ENCODE measurements around the gene BLTP3B. TPM values are rescaled to one million over a fixed set of nuclear protein-coding genes. Genes with fewer than 3 reads are reported as not detected.
"Not testable (repeated sequence)": the region's sequence is repeated elsewhere in the genome, so short reads cannot be mapped to it uniquely, and the experiment has no call there.

Gene BLTP3B
- total RNA-seq (10 to 100 TPM; 14.0 to 22.4 (median 16.2) TPM), polyA plus RNA-seq (10 to 100 TPM in 1 of 2 donors, 1 to 10 TPM in 1; 3.7 to 18.7 TPM)
- long read RNA-seq, donor 1, full-length matches to known transcripts = 3 of 7 reads
- long read RNA-seq, donor 1, partial matches to known transcripts = 3 of 7 reads
- long read RNA-seq, donor 1, other reads (novel, unspliced or antisense) = 1 of 7 reads
- long read RNA-seq, donor 2, full-length matches to known transcripts = 10 of 52 reads
- long read RNA-seq, donor 2, partial matches to known transcripts = 33 of 52 reads
- long read RNA-seq, donor 2, other reads (novel, unspliced or antisense) = 9 of 52 reads
- long read RNA-seq, donor 3, full-length matches to known transcripts = 4 of 20 reads
- long read RNA-seq, donor 3, partial matches to known transcripts = 12 of 20 reads
- long read RNA-seq, donor 3, other reads (novel, unspliced or antisense) = 4 of 20 reads

- intact Hi-C loops (cut with DNase I) = loop anchor here in 8 of 10 donors (1.0 to 10.0 kb wide), 6 partner anchors 52 to 124 kb away; partner anchors contain the start of genes ACTR6 (in 5 of the 8), DEPDC4 (in 1 of the 8) and SCYL2 (in 1 of the 8)
These were observed at the start of gene BLTP3B for GRCh38 chr12:100142851-100143559. Gene BLTP3B (minus strand): TSS chr12:100142874. CDS start chr12:100142635, 239 bp downstream.

GRCh38 chr12:100189636-100190394, 47.1 kb upstream of the BLTP3B start:
- Histone ChIP-seq H3K9me3 (no peaks in the 10 kb centered on the region), H3K4me3 (no peak overlapping the region), H3K36me3 (no peaks in the 10 kb centered on the region), H3K27me3 (no peaks in the 10 kb centered on the region), H3K27ac (peak overlapping the region in 8 of 12 donors; percentile 6 to 52 (median 27)), H3K4me1 (peaks cover 0 to 19% (median 1%) of the 10 kb centered on the region in 12 donors)
- intact Hi-C loops (cut with DNase I) = loop anchor here in 2 of 10 donors (10.0 kb wide), 1 partner anchor 45 kb away; the partner anchor contains the start of gene BLTP3B (in 2 of the 2)
- peak in 3 of 4 donors; percentile 18 to 37 (median 30) for ATAC-seq
- DNase-seq = peak in 4 of 5 donors; percentile 31 to 61 (median 38)
- TF ChIP-seq POLR2A (IDR thresholded peaks at IDR 0.05) (no peak), CTCF (IDR thresholded peaks at IDR 0.05) (no peak)
- WGBS, 4 donors = 78 to 80% (median 79%) methylated on average over 13 of the region's 13 CpGs

More at GRCh38 chr12:100142851-100143559, at the start of gene BLTP3B:
- no peak for TF ChIP-seq CTCF (IDR thresholded peaks at IDR 0.05)
- no peak for TF ChIP-seq POLR2A (IDR thresholded peaks at IDR 0.05)
- ATAC-seq (peak; percentile 94 to 99 (median 98)), DNase-seq (peak; percentile 93 to 96 (median 94))
- 25 to 44% (median 35%) methylated on average over 21 to 35 of the region's 35 CpGs for WGBS, 4 donors
- Histone ChIP-seq H3K4me1 (peaks cover 0 to 43% (median 21%) of the 10 kb centered on the region in 12 donors), H3K27ac (peak within 1 kb of the TSS; percentile 61 to 98 (median 94)), H3K9me3 (peaks cover 0 to 8% (median 0%) of the 10 kb centered on the region in 12 donors), H3K4me3 (peak within 1 kb of the TSS; percentile 68 to 100 (median 93)), H3K27me3 (no peaks in the 10 kb centered on the region), H3K36me3 (no peaks in the 10 kb centered on the region)

- H3K4me3 ChIP-seq; intact Hi-C loops (cut with DNase I); ATAC-seq; H3K36me3 ChIP-seq; H3K9me3 ChIP-seq; H3K27me3 ChIP-seq; DNase-seq: not testable (repeated sequence)
- 82 to 94% (median 88%) methylated on average over 11 of the region's 11 CpGs for WGBS, 4 donors
- Histone ChIP-seq H3K27ac (peak overlapping the region in 6 of 12 donors; percentile 6 to 50 (median 24)), H3K4me1 (peaks cover 0 to 20% (median 1%) of the 10 kb centered on the region in 12 donors)
These were observed 46.4 kb upstream of the BLTP3B start for GRCh38 chr12:100188888-100189635.
